ENCODE data around the gene SLC25A13. TPM values are rescaled to one million over a fixed set of nuclear protein-coding genes. Genes with fewer than 3 reads are reported as not detected.

Gene SLC25A13
- total and polyA plus RNA-seq, 3 donors from 2014 or later = 13.2 to 49.1 (median 35.4) TPM

GRCh38 chr7:96089511-96089910 lies 232.4 kb downstream of the SLC25A13 start:
- Histone ChIP-seq H3K27ac (no peak overlapping the region), H3K4me3 (no peak overlapping the region), H3K36me3 (ENCODE audit: low read depth, missing control alignments) (no peaks in the 10 kb centered on the region), H3K4me1 (no peaks in the 10 kb centered on the region), H3K27me3 (no peaks in the 10 kb centered on the region), H3K9me3 (no peaks in the 10 kb centered on the region)
- DNase-seq = no peak
- 82 to 87% methylated on average over 3 of the region's 3 CpGs for WGBS, 2 donors
- TF ChIP-seq POLR2A (IDR thresholded peaks at IDR 0.05) = no peak
- intact Hi-C loops (cut with DNase I; ENCODE audit: low total_unique reads) = no loop called here

GRCh38 chr7:96088579-96088978 lies 233.3 kb downstream of the SLC25A13 start:
- no peaks in the 10 kb centered on the region for H3K9me3 ChIP-seq
- TF ChIP-seq, protein P1, sequence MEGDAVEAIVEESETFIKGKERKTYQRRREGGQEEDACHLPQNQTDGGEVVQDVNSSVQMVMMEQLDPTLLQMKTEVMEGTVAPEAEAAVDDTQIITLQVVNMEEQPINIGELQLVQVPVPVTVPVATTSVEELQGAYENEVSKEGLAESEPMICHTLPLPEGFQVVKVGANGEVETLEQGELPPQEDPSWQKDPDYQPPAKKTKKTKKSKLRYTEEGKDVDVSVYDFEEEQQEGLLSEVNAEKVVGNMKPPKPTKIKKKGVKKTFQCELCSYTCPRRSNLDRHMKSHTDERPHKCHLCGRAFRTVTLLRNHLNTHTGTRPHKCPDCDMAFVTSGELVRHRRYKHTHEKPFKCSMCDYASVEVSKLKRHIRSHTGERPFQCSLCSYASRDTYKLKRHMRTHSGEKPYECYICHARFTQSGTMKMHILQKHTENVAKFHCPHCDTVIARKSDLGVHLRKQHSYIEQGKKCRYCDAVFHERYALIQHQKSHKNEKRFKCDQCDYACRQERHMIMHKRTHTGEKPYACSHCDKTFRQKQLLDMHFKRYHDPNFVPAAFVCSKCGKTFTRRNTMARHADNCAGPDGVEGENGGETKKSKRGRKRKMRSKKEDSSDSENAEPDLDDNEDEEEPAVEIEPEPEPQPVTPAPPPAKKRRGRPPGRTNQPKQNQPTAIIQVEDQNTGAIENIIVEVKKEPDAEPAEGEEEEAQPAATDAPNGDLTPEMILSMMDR (IDR thresholded peaks at IDR 0.05) = no peak
- TF ChIP-seq POLR2A (IDR thresholded peaks at IDR 0.05) = no peak
- no peak overlapping the region for H3K4me3 ChIP-seq
- WGBS, 2 donors = 89 to 91% methylated on average over 5 of the region's 5 CpGs
- DNase-seq = no peak
- no peaks in the 10 kb centered on the region for H3K4me1 ChIP-seq
- H3K27me3 ChIP-seq = no peaks in the 10 kb centered on the region
- no peaks in the 10 kb centered on the region for H3K36me3 ChIP-seq (ENCODE audit: low read depth, missing control alignments)
- intact Hi-C loops (cut with DNase I; ENCODE audit: low total_unique reads) = no loop called here
- H3K27ac ChIP-seq = no peak overlapping the region

GRCh38 chr7:96085953-96086352 lies 235.9 kb downstream of the SLC25A13 start:
- WGBS, 2 donors = 63 to 73% methylated on average over 3 of the region's 3 CpGs
- no peak for TF ChIP-seq POLR2A (IDR thresholded peaks at IDR 0.05)
- TF ChIP-seq, protein P1 (IDR thresholded peaks at IDR 0.05) = no peak
- no peaks in the 10 kb centered on the region for H3K9me3 ChIP-seq
- H3K27me3 ChIP-seq = no peaks in the 10 kb centered on the region
- no peak overlapping the region for H3K4me3 ChIP-seq
- no peak overlapping the region for H3K27ac ChIP-seq
- intact Hi-C loops (cut with DNase I; ENCODE audit: low total_unique reads) = no loop called here
- no peak for DNase-seq
- no peaks in the 10 kb centered on the region for H3K36me3 ChIP-seq (ENCODE audit: low read depth, missing control alignments)
- H3K4me1 ChIP-seq = no peaks in the 10 kb centered on the region

DNA sequence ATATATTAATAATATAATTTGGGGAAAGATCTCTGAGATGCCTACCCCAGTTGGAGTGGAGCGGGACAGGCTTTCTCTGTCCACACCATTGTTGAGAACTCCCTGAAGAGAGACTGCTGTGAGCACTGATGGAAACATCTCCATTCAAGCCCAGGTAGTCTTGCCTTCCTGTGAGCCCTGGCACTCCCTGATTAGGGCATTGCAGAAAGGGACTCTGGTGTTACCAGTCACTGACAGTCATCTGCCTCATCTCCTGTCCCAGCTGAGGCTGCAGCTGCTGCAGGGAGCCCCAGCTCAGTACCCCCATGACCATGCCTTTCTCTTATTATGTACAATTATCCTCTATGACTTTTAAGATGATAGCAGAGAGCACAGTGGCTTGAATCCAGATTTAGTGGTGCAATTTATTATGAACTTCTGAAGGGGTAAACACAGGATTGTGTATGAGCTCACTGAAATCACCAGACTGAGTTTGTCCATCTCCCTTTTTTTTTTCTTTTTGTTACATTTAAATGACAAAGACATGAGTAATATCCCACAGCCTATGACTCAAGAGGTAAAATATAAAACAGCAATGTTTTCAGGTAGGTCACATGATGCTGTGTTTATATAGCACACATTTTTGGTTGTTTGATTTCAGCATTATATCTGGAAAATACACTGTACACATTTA lies 236.9 kb downstream of the SLC25A13 start:
- H3K27me3 ChIP-seq = no peaks in the 10 kb centered on the region
- H3K9me3 ChIP-seq = no peaks in the 10 kb centered on the region
- intact Hi-C loops (cut with DNase I; ENCODE audit: low total_unique reads) = no loop called here
- WGBS, 2 donors = 97 to 100% methylated on average over 1 of the region's 1 CpG
- H3K27ac ChIP-seq = no peak overlapping the region
- DNase-seq = no peak
- no peak for TF ChIP-seq POLR2A (IDR thresholded peaks at IDR 0.05)
- TF ChIP-seq, protein P1 (IDR thresholded peaks at IDR 0.05) = no peak
- no peak overlapping the region for H3K4me3 ChIP-seq
- H3K36me3 ChIP-seq (ENCODE audit: low read depth, missing control alignments) = no peaks in the 10 kb centered on the region
- no peaks in the 10 kb centered on the region for H3K4me1 ChIP-seq

DNA sequence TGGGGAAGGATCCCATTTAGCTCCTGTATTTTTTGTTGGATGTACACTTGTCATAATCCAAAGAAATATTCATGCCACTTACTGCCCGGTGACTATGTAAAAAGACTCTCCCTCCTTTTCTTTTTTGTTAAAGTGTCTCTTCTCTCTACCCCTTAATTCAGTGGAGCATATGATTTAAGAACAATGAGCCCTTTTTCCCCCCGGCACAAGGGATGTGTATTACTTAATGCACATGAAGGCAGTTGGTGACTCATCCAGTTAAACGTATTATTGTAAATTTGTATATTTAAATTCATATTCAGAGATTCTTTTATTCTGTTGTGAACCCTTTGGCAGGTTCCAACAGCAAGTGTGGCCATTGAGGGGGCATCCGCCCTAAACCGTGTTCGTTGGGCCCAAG lies 241.9 kb downstream of the SLC25A13 start:
- no peak overlapping the region for H3K4me3 ChIP-seq
- H3K36me3 ChIP-seq (ENCODE audit: low read depth, missing control alignments) = no peaks in the 10 kb centered on the region
- no peaks in the 10 kb centered on the region for H3K27me3 ChIP-seq
- TF ChIP-seq, protein P1 (IDR thresholded peaks at IDR 0.05) = no peak
- TF ChIP-seq POLR2A (IDR thresholded peaks at IDR 0.05) = no peak
- H3K27ac ChIP-seq = no peak overlapping the region
- no peaks in the 10 kb centered on the region for H3K4me1 ChIP-seq
- H3K9me3 ChIP-seq = no peaks in the 10 kb centered on the region
- intact Hi-C loops (cut with DNase I; ENCODE audit: low total_unique reads) = no loop called here
- no peak for DNase-seq
- WGBS, 2 donors = 80 to 82% methylated on average over 6 of the region's 6 CpGs

Data from testis (tissue), 3 donors.